LHCN-M2 (cell line): ENCODE results near the gene MACIR. TPM values are rescaled to one million over a fixed set of nuclear protein-coding genes. Genes with fewer than 3 reads are reported as not detected.

ENCODE experiments used
- DNase-seq: peaks from one replicate; pipeline ENCODE4 v3.0.0-alpha.2; 2012; ENCODE audit warnings: low read depth
- total RNA-seq: library from RNA; depleted of rRNA; stranded (reverse); fragments of >200 nt; gene quantifications from 2 replicates; pipeline ENCODE4 v1.2.3, GENCODE V29; 2014

Gene MACIR
- total RNA-seq, 1 experiment from 2014 or later: 11.6 TPM

- no peak for DNase-seq
Measured at GRCh38 chr5:103245761-103246160, 12.8 kb upstream of the MACIR start.

GRCh38 chr5:103247118-103247517 lies 11.4 kb upstream of the MACIR start:
- no peak for DNase-seq

GRCh38 chr5:103249068-103249467 lies 9.5 kb upstream of the MACIR start:
- DNase-seq: no peak

DNA sequence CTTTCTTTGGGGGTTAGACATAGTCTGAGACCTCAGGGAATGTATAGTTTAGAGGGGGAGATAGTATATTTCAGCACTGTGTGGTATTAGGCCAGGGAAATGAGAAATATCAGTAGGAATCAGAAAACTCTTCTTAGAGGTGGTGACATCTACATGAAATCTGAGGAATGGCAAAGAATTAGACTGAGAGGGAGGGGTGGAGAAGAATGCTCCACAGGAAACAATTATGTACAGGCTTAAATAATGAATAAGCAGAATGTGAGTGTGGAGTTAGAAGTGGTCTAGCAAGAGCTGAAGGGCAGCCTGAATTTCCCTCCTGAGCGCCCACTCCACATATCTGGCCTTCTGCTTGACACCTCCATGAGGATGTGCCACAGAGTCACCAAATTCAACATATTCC lies 3.6 kb upstream of the MACIR start:
- DNase-seq: no peak

DNA sequence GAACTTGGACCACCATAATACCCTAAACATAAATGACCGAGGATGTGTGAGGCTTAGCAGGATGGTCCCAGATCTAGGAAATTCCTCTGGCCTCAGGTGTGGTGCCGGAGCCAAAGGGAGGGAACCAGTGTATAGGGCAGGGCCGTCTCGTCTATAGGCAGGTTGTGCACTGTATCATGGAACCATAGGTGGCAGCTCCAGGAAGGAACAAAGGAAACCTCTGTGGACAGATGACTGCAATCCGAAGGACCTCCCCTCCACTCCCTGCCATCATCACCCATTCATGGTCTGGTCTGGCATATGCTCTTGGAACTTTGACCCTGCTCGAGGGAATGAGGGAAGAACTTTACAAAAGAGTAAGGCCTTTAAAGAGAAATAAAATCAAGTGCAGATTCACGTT lies 2.9 kb upstream of the MACIR start:
- DNase-seq: no peak

- DNase-seq: no peak
Measured at GRCh38 chr5:103256178-103256577, 2.4 kb upstream of the MACIR start.

GRCh38 chr5:103258957-103259704 lies 568 bp downstream of the MACIR start:
- peak; percentile 42 for DNase-seq

- no peak for DNase-seq
Measured at GRCh38 chr5:103259705-103260355, 1.3 kb downstream of the MACIR start.

- DNase-seq: no peak
Measured at GRCh38 chr5:103260951-103261350, 2.4 kb downstream of the MACIR start.

DNA sequence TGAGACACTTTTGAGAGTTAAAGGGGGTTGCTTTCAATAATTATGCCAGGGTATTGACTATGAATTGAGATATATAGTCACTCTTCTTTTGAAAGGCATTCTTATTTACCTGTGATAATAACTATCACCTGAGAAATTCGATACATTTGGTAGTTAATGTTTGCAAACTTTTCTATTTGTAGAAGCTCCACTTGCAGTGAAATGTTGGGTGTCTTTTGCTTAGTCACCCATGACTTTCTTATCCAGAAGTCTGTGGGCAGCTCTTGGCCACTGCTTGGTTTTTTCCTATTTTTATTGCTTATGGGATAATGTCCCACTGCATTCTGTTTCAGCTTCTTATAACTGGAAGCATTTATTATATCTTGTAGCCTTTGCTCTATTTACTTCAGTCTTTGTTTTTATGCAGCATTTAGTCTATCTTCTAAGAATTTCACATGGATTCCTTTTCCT lies 3.9 kb downstream of the MACIR start:
- DNase-seq: peak; percentile 10

DNA sequence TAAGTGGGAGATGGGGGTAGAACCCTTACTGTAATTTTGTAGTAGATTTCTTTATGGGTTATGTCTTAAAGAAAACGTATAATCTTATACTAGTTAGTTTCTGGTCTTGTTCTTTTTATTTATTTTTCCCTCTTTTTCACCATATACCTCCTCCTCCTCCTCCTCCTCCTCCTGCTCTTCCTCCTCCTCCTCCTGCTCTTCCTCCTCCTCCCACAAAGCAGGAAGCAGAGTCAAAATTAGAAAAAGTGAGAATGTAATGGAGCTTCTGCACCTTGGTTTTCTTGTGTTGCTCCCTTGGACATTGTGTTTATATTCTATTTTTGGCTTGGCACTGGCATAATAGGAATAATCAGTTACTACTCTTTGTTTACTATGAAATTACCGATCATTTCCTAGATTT lies 4.5 kb downstream of the MACIR start:
- DNase-seq: no peak

GRCh38 chr5:103264508-103264907 lies 5.9 kb downstream of the MACIR start:
- DNase-seq: no peak

GRCh38 chr5:103270581-103270980 lies 12.0 kb downstream of the MACIR start:
- no peak for DNase-seq

DNA sequence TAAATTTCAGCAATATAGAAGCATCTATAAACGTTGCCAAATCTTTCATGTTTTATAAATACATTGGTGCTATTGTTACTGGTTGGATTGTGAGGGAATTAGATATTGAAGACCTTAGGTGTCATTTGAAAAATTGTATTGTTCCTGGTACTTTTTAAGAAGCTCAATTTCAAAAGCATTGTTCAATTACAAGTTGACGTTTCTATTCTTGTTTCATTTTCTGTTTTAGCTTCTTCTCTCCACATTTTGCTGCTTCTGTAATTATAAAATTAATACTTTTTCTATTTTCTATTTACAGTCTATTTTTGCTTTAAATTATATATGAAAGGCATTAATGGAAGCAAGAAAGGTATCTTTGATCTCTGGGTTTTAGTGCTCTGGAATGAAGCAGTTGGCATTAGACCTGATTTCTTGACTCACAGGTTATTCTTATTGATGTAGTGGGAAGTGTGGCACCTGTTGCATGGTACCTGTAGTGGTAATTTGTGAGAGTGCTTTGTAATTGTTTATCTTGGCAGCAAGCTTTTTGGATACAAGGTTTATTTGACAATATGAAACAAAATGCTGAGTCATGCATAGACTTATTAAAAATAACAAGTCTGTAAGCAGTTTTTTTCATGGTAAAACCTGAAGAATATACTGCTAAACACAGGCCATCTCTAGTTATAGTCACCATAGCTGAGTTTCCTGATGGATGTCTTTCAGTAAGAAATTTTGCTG lies 13.2 kb downstream of the MACIR start:
- DNase-seq: peak; percentile 12

- DNase-seq: no peak
Measured at GRCh38 chr5:103272377-103272776, 13.8 kb downstream of the MACIR start.

DNA sequence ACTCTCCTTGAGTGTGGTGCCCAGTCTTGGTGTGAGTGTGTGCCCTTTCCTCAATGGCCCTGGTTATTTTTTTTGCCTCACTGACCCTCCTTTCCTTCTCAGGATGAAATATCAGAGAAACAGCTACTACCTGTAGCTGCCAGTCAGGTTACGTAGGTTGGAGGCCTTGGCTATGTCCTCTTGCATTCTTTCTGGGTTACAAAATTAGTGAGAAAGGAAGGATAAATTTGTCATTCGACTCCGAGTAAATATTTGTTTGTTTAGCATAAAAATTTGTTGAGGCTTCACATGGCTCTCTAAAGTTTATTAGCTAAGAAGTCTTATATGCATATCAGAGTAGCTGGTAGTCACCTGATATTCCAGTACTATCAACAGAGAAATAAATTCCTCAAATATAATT lies 15.4 kb downstream of the MACIR start:
- DNase-seq: no peak

- DNase-seq: no peak
Measured at GRCh38 chr5:103275851-103276250, 17.3 kb downstream of the MACIR start.

- DNase-seq: no peak
Measured at GRCh38 chr5:103280967-103281366, 22.4 kb downstream of the MACIR start.

DNA sequence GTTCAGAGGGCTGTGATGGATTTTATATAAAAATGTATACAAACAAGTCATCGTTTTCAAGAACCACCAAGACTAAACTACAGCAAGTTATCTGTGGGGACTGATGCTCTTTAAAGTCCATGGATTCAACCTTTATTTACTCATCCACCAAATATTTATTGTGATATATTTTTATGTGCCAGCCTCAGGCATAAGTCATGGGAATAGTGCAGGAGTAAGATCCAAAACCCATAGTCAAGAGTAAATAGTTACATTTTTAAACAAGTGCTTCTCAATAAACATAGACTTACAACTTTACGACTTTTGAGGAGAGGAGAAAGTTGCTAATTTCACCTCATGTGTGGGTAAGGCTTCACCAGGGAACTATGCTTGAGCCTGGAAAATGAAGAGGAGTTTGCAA lies 24.6 kb downstream of the MACIR start:
- DNase-seq: no peak

DNA sequence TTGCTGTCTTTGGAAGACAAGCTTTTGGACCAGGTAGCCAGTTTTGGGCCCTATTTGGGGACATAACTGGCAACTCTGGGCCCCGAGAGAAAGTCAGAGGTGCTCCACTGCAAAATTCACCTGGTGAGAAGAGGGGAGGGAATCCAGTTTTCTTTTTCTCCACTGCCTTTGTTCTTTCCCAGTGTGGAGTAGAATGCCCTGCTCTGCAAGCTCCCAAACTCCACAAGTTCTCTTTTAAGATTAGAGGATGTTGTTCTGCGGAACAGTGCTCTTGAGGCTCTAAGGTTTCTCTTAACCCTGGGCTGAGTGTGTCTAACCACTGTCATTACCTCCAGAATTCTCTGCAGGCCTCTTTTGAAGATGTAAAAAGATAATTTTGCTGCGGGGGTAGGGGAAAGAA lies 25.3 kb downstream of the MACIR start:
- no peak for DNase-seq

GRCh38 chr5:103286622-103287021 lies 28.1 kb downstream of the MACIR start:
- no peak for DNase-seq

DNA sequence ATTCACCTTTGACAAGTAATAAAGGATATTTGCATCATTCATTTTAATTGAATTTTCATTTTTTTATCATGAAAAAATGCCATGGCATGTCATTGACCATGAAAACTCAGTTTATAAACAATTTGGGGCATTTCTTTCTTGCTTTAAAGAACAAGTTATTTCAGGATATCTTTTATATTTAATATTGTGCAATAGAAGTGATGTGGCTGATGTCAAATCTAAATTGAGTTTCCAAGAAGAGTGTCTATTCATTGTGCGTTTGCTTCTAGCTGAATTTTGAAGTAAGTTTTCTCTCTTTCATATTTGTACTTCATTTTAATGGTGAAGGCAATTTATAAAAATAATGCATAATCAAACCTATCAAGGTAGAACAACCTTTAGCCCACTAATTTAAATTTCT lies 30.5 kb downstream of the MACIR start:
- no peak for DNase-seq

DNA sequence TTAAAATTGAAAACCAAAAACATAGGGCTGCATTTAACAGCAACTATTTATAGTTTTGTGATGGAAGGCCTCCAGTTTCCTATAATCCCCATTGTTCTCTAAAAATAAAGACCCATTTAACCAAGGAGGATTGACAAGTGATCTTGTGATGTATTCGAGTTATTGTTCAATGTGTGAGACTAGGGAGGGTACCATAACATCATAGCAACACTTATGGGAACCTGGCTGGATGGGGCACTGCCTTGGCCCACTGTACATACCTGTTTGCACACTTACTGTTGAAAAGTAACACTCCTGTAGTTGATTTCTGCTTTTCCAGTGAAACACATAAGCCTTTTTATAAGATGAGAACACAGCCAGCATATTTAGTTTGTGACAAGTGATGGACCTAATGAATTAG lies 32.3 kb downstream of the MACIR start:
- no peak for DNase-seq
